ENCODE data around the gene KCTD16. TPM values are rescaled to one million over a fixed set of nuclear protein-coding genes. Genes with fewer than 3 reads are reported as not detected.

The KCTD16 gene
- total and polyA plus RNA-seq, 2 experiments from 2014 or later = 0.02 to 0.76 TPM

- no peaks in the 10 kb centered on the region for H3K79me2 ChIP-seq (replicated peaks; ENCODE audit: insufficient read depth)
- H3K27ac Mint-ChIP-seq = no peak overlapping the region
- H3K4me3 ChIP-seq = no peak overlapping the region
- DNase-seq (ENCODE audit: low spot score) (no peak), ATAC-seq (no peak)
- H3F3A ChIP-seq (replicated peaks; ENCODE audit: low read depth) = no peaks in the 10 kb centered on the region
- H3K9me3 Mint-ChIP-seq = peaks cover 2% of the 10 kb centered on the region; the same call in 2 of the 3 replicates
- no peak overlapping the region for H3K27ac ChIP-seq (ENCODE audit: low read depth)
- TF ChIP-seq NANOG (IDR thresholded peaks at IDR 0.05; ENCODE audit: borderline replicate concordance) (no peak), STAT1 (IDR thresholded peaks at IDR 0.05; ENCODE audit: unreplicated experiment) (no peak), REST (IDR thresholded peaks at IDR 0.05; ENCODE audit: unreplicated experiment) (no peak), JUNB (IDR thresholded peaks at IDR 0.05; ENCODE audit: unreplicated experiment) (no peak), POLR2AphosphoS5 (IDR thresholded peaks at IDR 0.05; ENCODE audit: low read depth) (no peak), EZH2 (IDR thresholded peaks at IDR 0.05; ENCODE audit: low read depth, unreplicated experiment) (no peak)
- no peak overlapping the region for H3K4me2 ChIP-seq
- H4K20me1 ChIP-seq (replicated peaks; ENCODE audit: insufficient read depth) = no peaks in the 10 kb centered on the region
- H3K36me3 ChIP-seq (ENCODE audit: insufficient read depth) = no peaks in the 10 kb centered on the region
- H3K36me3 Mint-ChIP-seq (ENCODE audit: low read depth) = no peaks in the 10 kb centered on the region
- no peaks in the 10 kb centered on the region for H3K9me2 ChIP-seq (ENCODE audit: insufficient read depth)
- H3K4me1 Mint-ChIP-seq = peaks cover 12% of the 10 kb centered on the region; the same call in 2 of the 3 replicates
- peaks cover 13% of the 10 kb centered on the region for H3K4me1 ChIP-seq (ENCODE audit: insufficient read depth)
- no peaks in the 10 kb centered on the region for H3K27me3 Mint-ChIP-seq (ENCODE audit: insufficient read depth, low read depth, poor library complexity)
- H3K27me3 ChIP-seq (ENCODE audit: insufficient read depth) = no peaks in the 10 kb centered on the region
- no peak overlapping the region for H2AFZ ChIP-seq
- H3K4me3 Mint-ChIP-seq = no peak overlapping the region
Observed at GRCh38 chr5:144386315-144386714, 215.6 kb downstream of the KCTD16 start.

DNA sequence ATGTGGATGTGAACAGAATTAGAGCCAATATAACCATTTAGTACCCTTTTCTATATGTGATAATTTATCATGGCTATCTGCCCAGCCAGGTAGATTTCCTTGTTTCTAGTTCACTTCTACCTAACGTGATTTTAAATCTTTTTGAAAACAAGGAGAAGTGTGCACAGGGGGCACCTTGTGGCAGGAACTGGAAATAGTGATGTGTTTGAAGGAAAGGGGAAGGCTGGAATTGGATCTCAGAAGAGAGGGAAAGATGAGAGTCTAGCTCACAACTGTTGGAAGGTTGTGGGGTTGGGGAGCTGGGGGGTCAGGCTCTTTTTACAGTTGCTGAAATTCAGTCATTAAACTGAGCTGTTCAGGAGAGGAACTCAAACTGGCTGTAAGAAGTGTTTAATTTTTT is 219.5 kb downstream of the KCTD16 start:
- no peaks in the 10 kb centered on the region for H3F3A ChIP-seq (replicated peaks; ENCODE audit: low read depth)
- H4K20me1 ChIP-seq (replicated peaks; ENCODE audit: insufficient read depth) = no peaks in the 10 kb centered on the region
- no peak overlapping the region for H3K27ac ChIP-seq (ENCODE audit: low read depth)
- H3K9me2 ChIP-seq (ENCODE audit: insufficient read depth) = no peaks in the 10 kb centered on the region
- Mint-ChIP-seq H3K27me3 (ENCODE audit: insufficient read depth, low read depth, poor library complexity) (no peaks in the 10 kb centered on the region), H3K27ac (no peak overlapping the region), H3K36me3 (ENCODE audit: low read depth) (no peaks in the 10 kb centered on the region), H3K4me3 (no peak overlapping the region), H3K4me1 (no peaks in the 10 kb centered on the region), H3K9me3 (no peaks in the 10 kb centered on the region)
- H3K36me3 ChIP-seq (ENCODE audit: insufficient read depth) = no peaks in the 10 kb centered on the region
- H3K4me3 ChIP-seq = no peak overlapping the region
- H3K79me2 ChIP-seq (replicated peaks; ENCODE audit: insufficient read depth) = no peaks in the 10 kb centered on the region
- no peak overlapping the region for H3K4me2 ChIP-seq
- peak; percentile 57 for DNase-seq (ENCODE audit: low spot score)
- H3K4me1 ChIP-seq (ENCODE audit: insufficient read depth) = no peaks in the 10 kb centered on the region
- TF ChIP-seq ZNF114 (CRISPR knock-in tag; IDR thresholded peaks at IDR 0.05) (no peak), ZNF462 (CRISPR knock-in tag; IDR thresholded peaks at IDR 0.05) (no peak), ETS1 (IDR thresholded peaks at IDR 0.05) (no peak), JUNB (IDR thresholded peaks at IDR 0.05; ENCODE audit: unreplicated experiment) (no peak), EZH2 (IDR thresholded peaks at IDR 0.05; ENCODE audit: low read depth, unreplicated experiment) (no peak), CTCF (conservative IDR thresholded peaks at IDR 0.05; ENCODE audit: low read depth in 2 of 2) (peak; percentile 68 to 72)
- H3K27me3 ChIP-seq (ENCODE audit: insufficient read depth) = no peaks in the 10 kb centered on the region
- H2AFZ ChIP-seq = no peak overlapping the region
- ATAC-seq = peak; percentile 60
